Stimulated activated effector memory CD8-positive, alpha-beta T cell treated with anti-CD3 and anti-CD28 coated beads, Interleukin-12 subunit alpha, Interleukin-12 subunit beta, amount 100 ng/mL, for 72 hours (primary cell): ENCODE results near the gene MUC13.
A peak's percentile ranks its signal among the peaks of the same experiment; 100 is the strongest.

Source experiments
- ATAC-seq: fragments of 150-1000 bp; cut with Tn5 transposase; 2 replicates; pipeline ENCODE4 v1.10.0; 2021
- DNase-seq, 2 donors: peaks; one replicate each; pipeline ENCODE4 v3.0.0; 2021 to 2022; ENCODE audit warnings: low spot score in 2 of 2
- H3K27ac Mint-ChIP-seq: one replicate; pipeline ENCODE4 v1.8.0; 2022; ENCODE audit warnings: mild to moderate bottlenecking, mixed read lengths
- H3K36me3 Mint-ChIP-seq: one replicate; pipeline ENCODE4 v1.8.0; 2022; ENCODE audit warnings: mild to moderate bottlenecking, mixed read lengths
- H3K4me1 Mint-ChIP-seq: one replicate; pipeline ENCODE4 v1.8.0; 2022; ENCODE audit warnings: mixed read lengths
- H3K4me3 Mint-ChIP-seq: one replicate; pipeline ENCODE4 v1.8.0; 2022; ENCODE audit warnings: mild to moderate bottlenecking, mixed read lengths
- H3K9me3 Mint-ChIP-seq: one replicate; pipeline ENCODE4 v1.8.0; 2022; ENCODE audit warnings: mixed read lengths

MUC13 gene, protein sequence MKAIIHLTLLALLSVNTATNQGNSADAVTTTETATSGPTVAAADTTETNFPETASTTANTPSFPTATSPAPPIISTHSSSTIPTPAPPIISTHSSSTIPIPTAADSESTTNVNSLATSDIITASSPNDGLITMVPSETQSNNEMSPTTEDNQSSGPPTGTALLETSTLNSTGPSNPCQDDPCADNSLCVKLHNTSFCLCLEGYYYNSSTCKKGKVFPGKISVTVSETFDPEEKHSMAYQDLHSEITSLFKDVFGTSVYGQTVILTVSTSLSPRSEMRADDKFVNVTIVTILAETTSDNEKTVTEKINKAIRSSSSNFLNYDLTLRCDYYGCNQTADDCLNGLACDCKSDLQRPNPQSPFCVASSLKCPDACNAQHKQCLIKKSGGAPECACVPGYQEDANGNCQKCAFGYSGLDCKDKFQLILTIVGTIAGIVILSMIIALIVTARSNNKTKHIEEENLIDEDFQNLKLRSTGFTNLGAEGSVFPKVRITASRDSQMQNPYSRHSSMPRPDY

DNA sequence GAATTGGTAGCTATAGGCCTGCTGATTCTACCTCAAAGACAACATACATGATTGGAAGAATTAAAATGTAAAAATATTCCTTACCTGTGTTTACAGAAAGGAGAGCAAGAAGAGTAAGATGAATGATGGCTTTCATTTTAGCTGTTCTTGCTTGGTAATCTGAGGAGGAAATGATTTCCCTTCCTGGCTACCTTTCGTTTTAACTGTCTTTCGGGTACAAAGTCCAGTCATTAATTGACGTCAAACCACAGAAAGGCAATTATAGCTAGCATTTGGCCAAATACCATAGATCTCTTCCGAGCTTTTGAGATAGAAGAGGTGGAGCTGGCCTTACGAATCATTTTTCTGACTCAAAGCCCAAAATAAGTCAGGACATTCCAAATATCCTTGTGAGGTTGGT is at the start of gene MUC13:
Gene MUC13, minus strand, starts transcription at position 175 of the 400 bp plus-strand sequence. Its CDS starts 39 bp downstream, at position 136.
- no peaks in the 10 kb centered on the region for H3K36me3 Mint-ChIP-seq
- DNase-seq (no peak), ATAC-seq (no peak)
- H3K27ac Mint-ChIP-seq, result no peak within 1 kb of the TSS
- H3K4me1 Mint-ChIP-seq, result no peaks in the 10 kb centered on the region
- H3K9me3 Mint-ChIP-seq, result no peaks in the 10 kb centered on the region
- H3K4me3 Mint-ChIP-seq, result no peak within 1 kb of the TSS

DNA sequence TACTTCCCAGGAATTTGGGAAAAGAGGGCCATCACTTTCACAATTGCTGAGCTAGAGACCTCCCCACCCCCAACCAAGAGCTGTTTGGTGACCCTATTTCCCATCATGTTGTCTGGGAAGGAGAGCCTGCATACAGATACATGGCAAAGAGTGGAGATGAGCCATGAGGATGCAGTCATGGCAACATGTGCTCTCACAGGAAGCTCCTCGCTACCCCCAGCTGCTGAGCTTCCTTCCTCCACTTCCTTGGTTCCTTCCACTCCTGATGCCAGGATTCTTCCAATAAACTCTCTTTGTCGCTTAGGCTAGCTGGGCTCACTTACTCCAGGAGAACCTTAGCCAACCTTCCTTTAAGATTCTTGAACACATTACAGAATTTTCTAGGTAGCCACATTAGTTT is 48.3 kb upstream of the MUC13 start:
- Mint-ChIP-seq H3K9me3 (no peaks in the 10 kb centered on the region), H3K27ac (peak overlapping the region; percentile 69), H3K4me1 (peaks cover 5% of the 10 kb centered on the region), H3K4me3 (no peak overlapping the region), H3K36me3 (peaks cover 55% of the 10 kb centered on the region)
- no peak for DNase-seq
- no peak for ATAC-seq

GRCh38 chr3:124981472-124981871 is 46.9 kb upstream of the MUC13 start:
- H3K27ac Mint-ChIP-seq, result no peak overlapping the region
- H3K4me1 Mint-ChIP-seq, result peaks cover 10% of the 10 kb centered on the region
- H3K36me3 Mint-ChIP-seq, result peaks cover 68% of the 10 kb centered on the region
- H3K9me3 Mint-ChIP-seq, result no peaks in the 10 kb centered on the region
- H3K4me3 Mint-ChIP-seq, result no peak overlapping the region
- DNase-seq (no peak), ATAC-seq (no peak)

DNA sequence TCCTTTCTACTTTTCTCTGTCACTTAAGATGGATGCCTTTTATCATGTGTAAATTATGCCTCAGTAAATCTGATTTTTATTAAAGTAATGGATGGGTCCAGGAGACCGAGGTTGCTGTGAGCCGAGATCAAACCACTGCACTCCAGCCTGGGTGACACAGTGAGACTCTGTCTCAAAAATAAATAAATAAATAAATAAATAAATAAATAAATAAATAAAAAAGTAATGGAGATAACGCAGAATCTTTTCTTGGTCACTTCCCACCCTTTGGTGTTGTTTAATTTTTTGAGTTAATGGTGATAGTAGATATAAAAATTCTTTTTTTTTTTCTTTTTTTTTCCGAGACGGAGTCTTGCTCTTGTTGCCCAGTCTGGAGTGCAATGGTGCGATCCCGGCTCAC is 44.1 kb upstream of the MUC13 start:
- ATAC-seq (no peak), DNase-seq (no peak)
- Mint-ChIP-seq H3K27ac (no peak overlapping the region), H3K4me3 (no peak overlapping the region), H3K4me1 (peaks cover 5% of the 10 kb centered on the region), H3K36me3 (peaks cover 62% of the 10 kb centered on the region), H3K9me3 (no peaks in the 10 kb centered on the region)

GRCh38 chr3:124976383-124976782 is 41.8 kb upstream of the MUC13 start:
- Mint-ChIP-seq H3K27ac (peak overlapping the region; percentile 74), H3K36me3 (peaks cover 58% of the 10 kb centered on the region), H3K4me3 (no peak overlapping the region), H3K9me3 (no peaks in the 10 kb centered on the region), H3K4me1 (peaks cover 5% of the 10 kb centered on the region)
- DNase-seq (no peak), ATAC-seq (peak; percentile 44)

DNA sequence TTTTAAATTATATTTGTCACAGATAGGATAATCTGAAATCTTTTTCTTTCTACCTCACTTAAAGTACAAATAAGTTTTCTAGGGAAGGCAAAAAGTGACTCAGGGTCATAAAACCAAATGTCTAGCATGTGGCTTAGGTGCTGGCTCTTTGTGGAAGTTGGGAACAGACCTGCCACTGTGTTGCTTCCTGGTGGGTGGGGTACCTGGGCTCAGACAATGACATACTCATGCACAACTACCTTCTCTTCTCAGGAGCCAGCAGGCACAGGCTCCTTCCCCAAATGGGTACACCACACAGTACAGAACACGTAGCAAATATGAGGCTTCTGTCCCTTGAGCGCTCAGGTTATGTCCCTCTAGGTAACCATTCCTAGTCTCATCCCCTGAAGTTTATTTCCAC is 40.1 kb upstream of the MUC13 start:
- Mint-ChIP-seq H3K36me3 (peaks cover 65% of the 10 kb centered on the region), H3K9me3 (no peaks in the 10 kb centered on the region), H3K4me3 (no peak overlapping the region), H3K27ac (no peak overlapping the region), H3K4me1 (peaks cover 11% of the 10 kb centered on the region)
- DNase-seq (no peak), ATAC-seq (no peak)

DNA sequence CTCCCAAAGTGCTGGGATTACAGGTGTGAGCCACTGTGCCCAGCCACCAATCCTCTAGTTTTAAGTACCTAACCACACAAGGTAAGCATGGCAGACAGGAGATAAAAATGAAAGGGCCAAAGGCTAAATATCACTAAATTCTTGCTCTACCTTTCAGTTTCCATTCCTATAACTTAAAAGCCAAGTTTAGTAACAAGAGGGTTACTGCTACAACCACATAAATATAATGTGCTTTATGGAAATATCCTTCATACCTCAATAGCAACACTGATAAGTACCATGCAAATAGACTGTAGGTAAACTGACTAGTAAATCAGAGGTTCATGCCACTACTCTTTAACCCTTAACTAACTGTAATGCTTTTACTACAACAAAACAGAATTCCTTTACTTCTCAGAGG is 38.7 kb upstream of the MUC13 start:
- Mint-ChIP-seq H3K27ac (no peak overlapping the region), H3K4me3 (no peak overlapping the region), H3K4me1 (peaks cover 25% of the 10 kb centered on the region), H3K36me3 (peaks cover 67% of the 10 kb centered on the region), H3K9me3 (no peaks in the 10 kb centered on the region)
- DNase-seq (no peak), ATAC-seq (no peak)

DNA sequence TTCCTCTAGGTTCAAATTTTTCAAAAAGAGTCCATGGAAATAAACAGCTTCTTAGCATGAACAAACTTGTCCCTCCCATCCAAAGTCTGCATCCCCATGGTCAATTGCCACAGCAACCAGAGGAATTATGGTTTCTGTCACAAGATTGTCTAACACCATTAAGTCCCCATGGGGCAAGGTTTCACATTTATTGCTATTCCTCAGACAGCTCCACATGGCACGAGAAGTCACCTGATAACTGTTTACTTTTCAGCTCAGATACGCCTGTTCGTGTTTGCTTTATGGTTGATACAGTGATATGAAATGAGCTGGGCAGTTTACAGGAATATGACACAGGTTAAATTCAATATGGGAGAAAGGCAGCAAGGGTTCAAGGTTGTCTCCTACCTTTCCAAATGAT is 37.9 kb upstream of the MUC13 start:
- Mint-ChIP-seq H3K36me3 (peaks cover 58% of the 10 kb centered on the region), H3K4me1 (peaks cover 27% of the 10 kb centered on the region), H3K9me3 (no peaks in the 10 kb centered on the region), H3K4me3 (no peak overlapping the region), H3K27ac (no peak overlapping the region)
- DNase-seq (no peak), ATAC-seq (no peak)

DNA sequence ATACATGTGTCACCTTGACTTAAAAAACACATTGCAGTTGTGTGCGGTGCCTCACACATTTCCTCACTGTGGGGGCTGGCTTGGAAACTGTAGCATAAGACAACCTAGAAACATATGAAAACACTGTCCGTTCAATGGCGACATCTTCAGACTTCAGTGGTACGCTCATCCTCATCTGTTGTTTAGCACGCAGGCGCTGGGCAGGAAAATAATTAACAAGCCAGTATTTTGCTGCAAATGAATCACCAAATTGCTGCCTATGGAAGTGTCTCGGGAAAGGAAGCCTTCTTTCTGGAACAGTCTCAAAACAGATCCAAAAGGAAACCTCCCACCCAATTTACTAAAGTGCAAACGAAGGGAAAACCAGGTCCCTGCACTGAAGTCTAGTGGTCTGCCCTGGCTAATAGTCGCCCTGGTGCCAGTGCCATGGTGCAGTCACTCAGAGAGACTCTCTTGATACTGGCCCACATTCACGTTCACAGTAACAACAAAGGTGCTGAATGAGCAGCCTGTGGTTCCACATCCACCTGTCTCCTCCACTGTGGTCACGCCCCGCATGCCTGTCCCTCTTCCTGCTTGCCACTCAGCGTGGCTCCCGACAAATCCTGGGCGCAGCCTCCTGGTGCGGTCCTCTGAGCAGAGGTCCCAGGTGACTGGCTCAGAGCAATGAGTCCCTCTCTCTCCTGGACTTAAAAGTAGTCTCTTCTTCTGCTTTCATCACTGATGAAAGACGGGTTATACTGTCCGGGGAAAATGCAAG is 35.6 kb upstream of the MUC13 start:
- H3K36me3 Mint-ChIP-seq, result peaks cover 43% of the 10 kb centered on the region
- H3K4me3 Mint-ChIP-seq, result no peak overlapping the region
- no peak overlapping the region for H3K27ac Mint-ChIP-seq
- ATAC-seq, result no peak
- DNase-seq, result no peak
- no peaks in the 10 kb centered on the region for H3K9me3 Mint-ChIP-seq
- H3K4me1 Mint-ChIP-seq, result peaks cover 22% of the 10 kb centered on the region

GRCh38 chr3:124969190-124969589 is 34.6 kb upstream of the MUC13 start:
- Mint-ChIP-seq H3K4me3 (no peak overlapping the region), H3K36me3 (peaks cover 43% of the 10 kb centered on the region), H3K27ac (peak overlapping the region; percentile 45), H3K4me1 (peaks cover 22% of the 10 kb centered on the region), H3K9me3 (no peaks in the 10 kb centered on the region)
- DNase-seq (peak in 1 of 2 donors; percentile 56), ATAC-seq (peak; percentile 83)

- H3K27ac Mint-ChIP-seq, result peak overlapping the region; percentile 45
Observed at GRCh38 chr3:124967964-124968363, 33.4 kb upstream of the MUC13 start.

GRCh38 chr3:124966521-124967445 is 32.2 kb upstream of the MUC13 start:
- Mint-ChIP-seq H3K4me1 (peaks cover 22% of the 10 kb centered on the region), H3K9me3 (no peaks in the 10 kb centered on the region)
- no peak for DNase-seq

More at GRCh38 chr3:124967964-124968363, 33.4 kb upstream of the MUC13 start:
- peaks cover 40% of the 10 kb centered on the region for H3K36me3 Mint-ChIP-seq
- DNase-seq (no peak), ATAC-seq (no peak)
- peaks cover 22% of the 10 kb centered on the region for H3K4me1 Mint-ChIP-seq
- H3K4me3 Mint-ChIP-seq, result no peak overlapping the region
- no peaks in the 10 kb centered on the region for H3K9me3 Mint-ChIP-seq

GRCh38 chr3:124965413-124965812 is 30.9 kb upstream of the MUC13 start:
- peaks cover 19% of the 10 kb centered on the region for H3K4me1 Mint-ChIP-seq
- no peaks in the 10 kb centered on the region for H3K9me3 Mint-ChIP-seq
- ATAC-seq (no peak), DNase-seq (no peak)
- no peak overlapping the region for H3K4me3 Mint-ChIP-seq
- peaks cover 18% of the 10 kb centered on the region for H3K36me3 Mint-ChIP-seq
- no peak overlapping the region for H3K27ac Mint-ChIP-seq

More at GRCh38 chr3:124966521-124967445, 32.2 kb upstream of the MUC13 start:
- Mint-ChIP-seq H3K27ac (no peak overlapping the region), H3K36me3 (peaks cover 29% of the 10 kb centered on the region), H3K4me3 (no peak overlapping the region)
- no peak for ATAC-seq

GRCh38 chr3:124964387-124964786 is 29.8 kb upstream of the MUC13 start:
- no peak overlapping the region for H3K27ac Mint-ChIP-seq

GRCh38 chr3:124963755-124964154 is 29.2 kb upstream of the MUC13 start:
- H3K36me3 Mint-ChIP-seq, result peaks cover 2% of the 10 kb centered on the region
- no peak overlapping the region for H3K4me3 Mint-ChIP-seq

More at GRCh38 chr3:124964387-124964786, 29.8 kb upstream of the MUC13 start:
- Mint-ChIP-seq H3K36me3 (peaks cover 8% of the 10 kb centered on the region), H3K9me3 (no peaks in the 10 kb centered on the region), H3K4me1 (peaks cover 13% of the 10 kb centered on the region), H3K4me3 (no peak overlapping the region)
- no peak for DNase-seq
- ATAC-seq, result no peak

More at GRCh38 chr3:124963755-124964154, 29.2 kb upstream of the MUC13 start:
- no peak for DNase-seq
- H3K27ac Mint-ChIP-seq, result no peak overlapping the region
- no peak for ATAC-seq
- H3K9me3 Mint-ChIP-seq, result no peaks in the 10 kb centered on the region
- peaks cover 7% of the 10 kb centered on the region for H3K4me1 Mint-ChIP-seq
